ENCODE data around the gene CNIH2.
"Not testable (repeated sequence)": the region's sequence is repeated elsewhere in the genome, so short reads cannot be mapped to it uniquely, and the experiment has no call there.

CNIH2 gene

DNA sequence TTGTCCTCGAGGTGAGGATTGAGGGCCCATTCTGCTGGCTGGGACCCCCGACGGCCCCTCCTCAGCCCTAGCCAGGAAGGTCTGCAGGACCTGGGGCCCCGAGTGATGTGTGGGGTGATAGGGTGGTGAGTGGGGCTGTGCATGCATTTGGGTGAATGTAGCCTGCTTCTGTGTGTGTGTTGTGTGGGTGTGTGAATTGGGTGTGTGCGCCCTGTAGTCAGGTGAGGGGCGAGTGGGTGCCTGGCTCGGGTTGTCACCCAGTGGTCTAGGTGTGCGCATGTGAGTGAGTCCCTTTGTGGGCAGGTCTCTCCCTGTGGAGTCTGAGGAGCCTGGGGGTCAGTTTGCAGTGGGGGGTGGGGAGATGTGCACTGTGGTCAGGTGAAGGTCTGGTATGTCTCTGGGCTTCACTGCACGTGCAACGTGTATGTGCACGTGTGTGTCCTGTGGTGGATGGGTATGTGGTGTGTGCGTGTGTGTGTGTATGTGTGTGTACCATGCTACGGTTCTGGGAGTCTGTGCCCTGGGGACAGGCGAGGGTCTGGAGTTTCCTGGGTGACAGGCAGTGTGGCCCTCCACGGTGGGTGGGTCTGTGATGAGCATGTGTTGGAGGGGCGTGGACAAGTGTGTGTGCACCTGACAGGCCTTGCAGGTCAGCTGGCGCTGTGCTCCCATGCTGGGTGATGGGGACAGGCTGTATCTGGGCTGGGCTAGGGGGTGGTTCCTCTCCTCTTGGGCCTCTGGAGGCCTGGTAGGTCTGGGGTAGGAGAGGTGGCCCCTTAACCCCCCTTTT is 14.8 kb downstream of the CNIH2 start:
- no peak for DNase-seq

DNA sequence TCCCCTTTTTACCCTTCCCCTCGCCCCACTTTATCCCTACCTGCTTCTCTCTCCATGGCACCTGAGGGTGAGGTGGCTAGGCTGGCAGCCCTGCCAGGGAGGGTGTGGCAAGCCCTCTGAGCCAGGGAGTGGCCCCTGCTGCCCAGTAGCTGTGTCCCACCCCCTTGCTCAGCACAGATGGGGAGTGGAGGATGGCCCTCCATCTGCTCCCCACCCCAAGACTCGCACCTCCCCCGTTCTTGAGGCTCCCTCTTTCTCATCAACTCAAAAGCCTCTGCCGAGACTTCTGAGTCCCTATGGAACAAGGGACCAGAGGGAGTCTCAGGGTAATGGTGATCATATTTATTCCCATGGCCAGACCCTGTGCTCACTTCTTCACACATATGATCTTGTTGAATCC is 15.4 kb downstream of the CNIH2 start:
- DNase-seq, result no peak

DNA sequence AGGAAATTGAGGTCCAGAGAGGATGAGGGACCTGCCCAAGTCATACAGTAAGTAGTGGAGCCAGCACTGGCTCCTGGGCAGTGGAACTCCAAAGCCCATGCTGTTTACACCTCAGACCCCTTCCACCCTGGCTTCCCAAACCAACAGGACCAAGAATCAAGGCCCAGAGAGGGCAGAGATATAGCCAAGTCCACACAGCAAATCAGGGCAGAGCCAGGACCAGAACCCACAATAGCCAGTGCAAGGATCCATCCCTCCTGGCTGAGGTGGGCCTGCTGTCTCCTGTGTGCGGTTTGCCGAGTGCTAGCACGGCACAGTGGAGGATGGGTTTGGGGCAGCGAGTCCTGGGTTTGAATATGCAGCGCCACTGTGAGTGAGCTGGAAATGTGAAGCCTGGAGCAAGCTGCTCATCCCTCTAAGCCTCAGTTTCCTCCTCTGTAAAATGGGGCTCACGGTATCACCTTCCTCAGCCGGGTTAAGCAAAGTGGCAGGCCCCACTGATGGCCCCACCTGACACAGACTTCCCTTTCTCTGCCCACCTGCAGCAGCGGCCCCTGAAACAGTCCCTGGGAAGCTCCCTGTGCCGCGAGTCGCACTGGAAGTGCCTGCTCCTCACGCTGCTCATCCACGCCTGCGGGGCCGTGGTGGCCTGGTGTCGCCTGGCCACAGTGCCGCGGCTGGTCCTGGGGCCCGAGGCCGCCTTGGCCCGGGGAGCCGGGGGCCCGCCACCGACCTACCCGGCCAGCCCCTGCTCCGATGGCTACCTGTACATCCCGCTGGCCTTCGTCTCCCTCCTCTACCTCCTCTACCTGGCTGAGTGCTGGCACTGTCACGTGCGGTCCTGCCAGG is 16.0 kb downstream of the CNIH2 start:
- no peak for DNase-seq

DNA sequence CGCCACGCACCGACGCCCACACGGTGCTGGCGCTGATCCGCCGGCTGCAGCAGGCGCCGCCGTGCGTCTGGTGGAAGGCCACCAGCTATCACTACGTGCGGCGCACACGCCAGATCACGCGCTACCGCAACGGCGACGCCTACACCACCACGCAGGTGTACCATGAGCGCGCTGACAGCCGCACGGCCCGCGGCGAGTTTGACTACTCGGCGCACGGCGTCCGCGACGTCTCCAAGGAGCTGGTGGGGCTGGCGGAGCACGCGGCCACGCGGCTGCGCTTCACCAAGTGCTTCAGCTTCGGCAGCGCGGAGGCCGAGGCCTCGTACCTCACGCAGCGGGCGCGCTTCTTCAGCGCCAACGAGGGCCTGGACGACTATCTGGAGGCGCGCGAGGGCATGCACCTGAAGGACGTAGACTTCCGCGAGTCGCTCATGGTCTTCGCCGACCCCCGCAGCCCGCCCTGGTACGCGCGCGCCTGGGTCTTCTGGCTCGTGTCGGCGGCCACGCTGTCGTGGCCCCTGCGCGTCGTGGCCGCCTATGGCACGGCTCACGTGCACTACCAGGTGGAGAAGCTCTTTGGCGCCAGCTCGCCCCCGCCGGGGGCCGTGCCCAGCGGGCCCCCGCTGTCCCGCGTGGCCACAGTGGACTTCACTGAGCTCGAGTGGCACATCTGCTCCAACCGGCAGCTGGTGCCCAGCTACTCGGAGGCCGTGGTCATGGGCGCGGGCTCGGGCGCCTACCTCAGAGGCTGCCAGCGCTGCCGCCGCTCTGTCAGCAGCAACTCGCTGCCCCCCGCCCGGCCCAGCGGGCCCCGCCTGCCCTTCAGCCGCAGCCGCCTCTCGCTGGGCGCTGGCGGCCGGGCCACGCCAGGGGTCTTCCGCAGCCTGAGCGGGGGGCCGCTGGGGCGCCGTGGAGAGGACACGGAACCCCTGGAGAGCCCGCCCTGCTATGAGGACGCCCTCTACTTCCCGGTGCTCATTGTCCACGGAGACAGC is 16.9 kb downstream of the CNIH2 start:
- DNase-seq, result no peak

DNA sequence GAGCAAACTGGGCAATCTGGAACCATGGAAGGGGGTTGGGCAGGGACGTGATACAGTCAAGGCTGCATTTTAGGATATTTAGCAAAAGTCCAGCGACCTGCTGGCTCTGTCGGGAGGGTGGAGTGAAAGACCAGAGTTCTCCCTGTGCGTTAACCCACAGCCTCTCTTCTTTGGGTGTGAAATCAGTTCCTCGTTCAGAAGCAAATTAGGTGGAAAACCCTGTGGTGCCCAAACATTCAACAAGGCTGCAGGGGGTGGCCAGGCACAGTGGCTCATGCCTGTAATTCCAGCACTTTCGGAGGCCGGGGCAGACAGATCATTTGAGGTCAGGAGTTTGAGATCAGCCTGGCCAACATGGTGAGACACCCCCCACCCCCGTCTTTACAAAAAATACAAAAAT is 19.6 kb downstream of the CNIH2 start:
- no peak for DNase-seq

DNA sequence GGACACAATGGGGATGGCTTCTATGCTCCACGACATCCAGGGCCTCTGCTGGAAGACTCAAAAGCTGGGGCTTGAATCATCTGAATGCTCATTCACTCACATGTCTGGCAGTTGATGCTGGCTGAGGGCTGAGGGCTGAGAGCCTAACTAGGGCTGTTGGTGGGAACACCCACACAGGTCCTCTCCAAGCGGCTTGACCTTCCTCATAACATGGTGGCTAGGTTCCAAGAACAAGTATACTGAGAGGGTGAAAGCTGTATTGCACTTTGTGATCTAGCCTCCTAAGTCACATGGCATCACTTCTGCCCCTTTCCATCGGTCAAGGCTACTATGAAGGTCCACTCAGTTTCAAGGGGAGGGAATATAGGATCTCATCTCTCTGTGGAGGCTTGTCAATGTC is 21.2 kb downstream of the CNIH2 start:
- DNase-seq, result no peak

DNA sequence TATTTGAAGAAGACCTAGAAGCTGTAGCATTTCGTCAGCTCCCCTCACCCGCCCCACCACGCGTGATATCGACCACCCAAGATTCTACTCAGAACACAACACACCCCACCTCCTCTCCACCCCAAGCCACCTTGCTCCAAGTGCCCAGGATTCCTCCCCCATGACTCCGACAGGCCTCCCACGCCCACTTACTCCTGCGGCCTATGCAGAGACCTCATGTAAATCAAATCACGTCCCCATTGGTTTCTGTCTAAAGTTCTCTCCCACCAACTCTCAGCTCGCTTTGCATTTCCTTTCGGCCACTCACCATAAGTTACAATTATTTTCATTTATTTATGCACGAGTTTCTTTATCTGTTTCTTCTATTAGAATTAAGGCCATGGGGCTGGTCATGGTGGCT is 24.7 kb downstream of the CNIH2 start:
- no peak for DNase-seq

DNA sequence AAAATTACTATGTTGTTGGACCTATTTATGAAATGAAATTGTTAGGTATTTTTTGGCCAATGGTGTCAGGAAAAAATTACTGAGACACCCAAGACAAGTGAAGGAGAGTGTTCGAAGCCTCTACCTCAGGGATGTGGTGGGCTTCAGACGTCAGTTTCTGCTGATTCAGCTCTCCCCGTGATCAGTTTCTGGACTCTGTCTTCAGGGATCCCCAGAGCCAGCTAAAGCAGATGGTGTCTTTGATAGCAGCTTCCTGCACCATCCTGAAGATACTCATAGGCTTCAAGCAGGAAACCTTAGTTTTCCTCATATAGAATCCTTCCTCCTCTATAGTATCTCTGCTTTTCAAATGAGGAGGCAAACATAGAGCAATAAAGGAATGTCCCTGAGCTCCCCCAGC is 31.5 kb downstream of the CNIH2 start:
- no peak for DNase-seq

DNA sequence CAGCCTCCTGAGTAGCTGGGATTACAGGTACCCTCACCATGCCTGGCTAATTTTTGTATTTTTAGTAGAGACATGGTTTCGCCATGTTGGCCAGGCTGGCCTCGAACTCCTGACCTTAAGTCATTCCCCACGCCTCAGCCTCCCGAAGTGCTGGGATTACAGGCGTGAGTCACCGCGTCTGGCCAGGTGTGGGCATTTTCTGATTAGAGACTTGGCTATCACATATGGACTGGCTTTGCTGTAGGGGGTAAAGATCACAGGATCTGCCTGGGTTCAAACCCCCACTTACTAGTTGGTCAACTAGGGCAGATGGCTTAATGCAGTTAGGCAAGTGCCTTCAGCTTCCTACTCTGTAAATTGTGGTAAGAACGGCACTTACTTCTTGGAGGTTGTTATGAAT is 32.3 kb downstream of the CNIH2 start:
- DNase-seq, result no peak

DNA sequence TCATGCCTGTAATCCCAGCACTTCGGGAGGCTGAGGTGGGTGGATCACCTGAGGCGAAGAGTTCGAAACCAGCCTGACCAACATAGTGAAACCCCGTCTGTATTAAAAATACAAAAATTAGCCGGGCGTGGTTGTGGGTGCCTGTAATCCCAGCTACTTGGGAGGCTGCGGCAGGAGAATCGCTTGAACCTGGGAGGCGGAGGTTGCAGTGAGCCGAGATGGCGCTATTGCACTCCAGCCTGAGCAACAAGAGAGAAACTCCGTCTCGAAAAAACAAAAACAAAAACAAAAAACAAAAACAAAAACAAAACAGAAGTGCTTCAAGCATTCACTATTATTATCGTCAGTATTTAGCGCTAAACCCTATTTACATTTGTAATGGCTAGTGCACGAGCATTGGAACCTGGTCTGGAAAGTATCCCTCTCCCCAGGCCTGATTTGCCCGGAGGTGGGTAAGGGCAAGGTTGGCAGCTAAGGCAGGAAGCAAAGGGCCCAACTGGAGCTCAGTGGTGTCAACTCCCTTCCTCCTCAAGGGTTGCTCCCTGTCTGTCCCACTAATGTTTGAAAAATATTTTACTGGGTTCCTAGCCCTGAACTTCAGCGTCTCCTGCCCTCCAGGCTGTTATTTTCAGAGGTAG is 32.9 kb downstream of the CNIH2 start:
- not testable (repeated sequence) for DNase-seq

DNA sequence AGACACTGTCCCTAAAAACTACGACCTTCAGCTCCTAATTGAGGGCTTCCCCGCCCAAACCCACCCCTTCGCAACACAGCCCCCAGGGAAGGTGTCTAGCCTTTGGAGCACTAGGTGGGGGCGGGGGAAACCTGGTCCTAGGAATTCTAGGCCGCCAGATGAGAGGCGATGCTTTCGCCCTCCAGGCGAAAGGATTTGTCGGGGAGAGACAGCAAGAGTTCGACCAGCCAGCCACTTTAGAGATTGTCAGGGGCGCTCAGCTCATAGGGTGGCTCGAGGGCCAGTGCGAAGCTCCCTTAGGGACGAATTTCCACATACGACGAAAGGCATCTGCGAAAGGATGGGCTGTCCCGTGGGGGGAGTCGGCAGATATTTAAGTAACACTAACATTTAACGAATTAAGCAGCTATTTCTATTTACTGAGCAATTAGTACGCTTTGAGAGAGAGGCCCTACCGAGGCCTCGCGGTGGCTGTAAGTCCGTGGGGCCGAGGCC is 33.5 kb downstream of the CNIH2 start:
- DNase-seq, result no peak

DNA sequence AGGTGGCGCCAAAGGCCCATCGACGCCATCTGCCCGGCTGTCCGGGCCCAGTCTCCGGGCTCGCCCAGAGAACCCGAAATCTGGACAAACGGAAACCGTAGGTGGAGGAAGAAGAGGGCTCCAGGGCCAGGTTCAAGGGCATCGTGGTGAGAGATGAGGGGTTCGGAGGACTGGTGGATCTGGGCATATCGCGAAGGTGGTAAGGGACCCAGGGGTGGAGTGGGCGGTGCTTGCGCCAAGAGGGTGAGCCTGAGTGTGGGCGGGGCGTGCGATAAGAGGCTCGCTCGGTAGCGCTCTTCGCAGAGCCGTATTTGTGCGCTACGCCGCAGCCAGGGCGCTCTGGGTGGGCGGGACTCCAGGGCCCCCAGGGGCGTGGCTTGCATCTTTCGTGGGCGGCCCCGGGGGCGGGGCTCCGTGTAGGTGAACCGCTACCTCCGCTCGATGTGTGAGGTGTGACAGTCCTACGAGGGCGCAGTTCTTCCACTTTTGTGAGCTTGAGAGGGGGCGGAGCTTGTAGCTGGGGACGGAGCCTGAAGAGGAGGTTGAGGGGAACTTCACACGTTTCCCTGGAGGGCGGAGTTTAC is 34.1 kb downstream of the CNIH2 start:
- DNase-seq, result peak; percentile 92

DNA sequence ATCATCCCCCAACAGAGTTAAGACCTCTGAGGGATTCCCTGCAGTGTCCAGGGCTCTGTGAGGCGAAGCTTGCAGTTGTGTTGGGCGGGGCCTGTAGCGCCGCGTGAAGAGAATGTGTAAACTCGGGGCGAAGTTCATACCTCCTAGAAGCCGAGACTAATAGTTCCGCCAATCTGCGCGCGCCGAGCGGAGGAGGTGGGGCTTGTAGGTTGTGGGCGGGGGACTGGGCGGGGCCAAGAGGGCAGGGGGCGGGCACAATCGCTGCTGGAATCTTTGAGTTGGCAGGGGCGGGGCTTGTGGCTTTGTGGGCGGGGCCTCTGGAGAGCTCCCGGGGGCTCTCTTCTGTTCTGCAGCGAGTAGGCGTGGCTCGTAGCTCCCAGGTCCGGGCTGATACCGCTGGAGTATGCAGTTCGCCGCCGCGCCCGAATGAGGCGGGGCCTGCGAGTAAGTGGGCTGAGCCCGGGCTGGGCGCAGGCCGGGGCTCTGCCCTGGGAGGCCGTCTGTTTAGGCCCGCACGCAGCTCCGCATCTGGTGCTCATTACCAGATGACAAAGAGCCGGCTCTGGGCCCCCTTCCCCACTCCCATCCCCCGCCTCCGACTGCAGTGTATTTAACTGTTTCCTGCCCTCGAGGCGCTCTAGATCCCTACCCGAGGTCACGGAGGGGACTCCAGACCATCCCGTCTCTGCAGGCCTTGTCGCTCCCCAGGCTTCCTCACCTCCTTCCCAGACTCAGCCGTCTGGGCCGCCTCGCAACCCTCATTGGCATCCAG is 34.8 kb downstream of the CNIH2 start:
- DNase-seq, result peak; percentile 100

DNA sequence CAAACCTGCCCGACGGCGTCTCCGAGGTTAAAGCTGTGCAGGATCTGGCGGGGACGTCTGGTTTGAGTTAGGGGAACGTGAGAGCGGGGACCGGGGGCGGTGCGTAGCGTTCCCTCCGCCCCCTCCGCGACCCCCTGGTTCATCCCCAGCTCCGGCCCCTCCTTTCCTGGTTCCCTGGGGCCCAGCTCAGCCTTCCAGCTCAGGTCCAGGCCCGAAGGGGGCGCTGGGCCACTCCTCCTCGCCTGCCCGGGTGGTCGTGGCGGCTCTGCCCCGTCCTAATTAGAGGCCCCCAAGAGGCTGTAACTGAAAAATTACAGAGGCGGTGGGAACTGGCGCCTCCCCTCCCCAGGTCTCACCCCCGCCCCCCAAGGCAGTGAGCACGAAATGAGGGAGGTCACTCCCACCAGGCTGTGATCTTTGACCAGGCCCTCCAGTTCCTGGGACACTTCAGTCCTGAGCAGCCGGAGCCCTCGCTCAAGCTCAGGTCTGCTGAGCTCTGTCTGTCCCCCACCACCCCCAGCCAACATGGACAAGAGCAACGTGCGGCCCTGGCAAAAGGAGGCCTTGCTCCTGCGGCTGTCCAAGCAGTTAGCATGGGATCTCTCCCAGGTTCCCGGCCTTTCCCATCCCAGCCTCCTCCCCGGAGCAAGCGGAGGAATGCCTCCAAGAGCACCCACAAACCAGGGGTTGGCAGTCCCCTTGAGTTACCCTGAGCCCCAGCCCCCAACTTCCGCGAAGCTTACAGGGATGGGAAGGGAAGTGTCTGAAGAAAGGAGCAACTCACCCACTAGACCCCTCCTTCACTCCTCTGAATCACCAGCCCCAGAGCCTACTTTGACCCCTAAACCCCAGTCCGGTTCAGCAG is 35.6 kb downstream of the CNIH2 start:
- DNase-seq, result no peak

DNA sequence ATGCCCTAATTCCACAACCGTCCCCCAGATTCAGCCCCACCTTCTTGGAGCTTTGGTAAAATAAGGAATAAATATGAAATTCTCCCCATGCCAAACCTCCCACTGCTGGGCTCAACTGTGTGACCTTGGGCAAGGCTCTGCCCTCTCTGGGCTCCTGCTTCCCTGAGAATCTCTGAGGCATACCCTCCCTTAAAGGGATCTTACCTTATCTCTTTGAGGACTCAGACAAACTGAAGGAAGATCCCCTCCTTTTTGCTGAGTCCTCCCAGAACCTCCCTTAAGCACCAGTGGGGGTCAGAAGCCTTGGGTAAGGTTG is 36.2 kb downstream of the CNIH2 start:
- DNase-seq, result no peak

DNA sequence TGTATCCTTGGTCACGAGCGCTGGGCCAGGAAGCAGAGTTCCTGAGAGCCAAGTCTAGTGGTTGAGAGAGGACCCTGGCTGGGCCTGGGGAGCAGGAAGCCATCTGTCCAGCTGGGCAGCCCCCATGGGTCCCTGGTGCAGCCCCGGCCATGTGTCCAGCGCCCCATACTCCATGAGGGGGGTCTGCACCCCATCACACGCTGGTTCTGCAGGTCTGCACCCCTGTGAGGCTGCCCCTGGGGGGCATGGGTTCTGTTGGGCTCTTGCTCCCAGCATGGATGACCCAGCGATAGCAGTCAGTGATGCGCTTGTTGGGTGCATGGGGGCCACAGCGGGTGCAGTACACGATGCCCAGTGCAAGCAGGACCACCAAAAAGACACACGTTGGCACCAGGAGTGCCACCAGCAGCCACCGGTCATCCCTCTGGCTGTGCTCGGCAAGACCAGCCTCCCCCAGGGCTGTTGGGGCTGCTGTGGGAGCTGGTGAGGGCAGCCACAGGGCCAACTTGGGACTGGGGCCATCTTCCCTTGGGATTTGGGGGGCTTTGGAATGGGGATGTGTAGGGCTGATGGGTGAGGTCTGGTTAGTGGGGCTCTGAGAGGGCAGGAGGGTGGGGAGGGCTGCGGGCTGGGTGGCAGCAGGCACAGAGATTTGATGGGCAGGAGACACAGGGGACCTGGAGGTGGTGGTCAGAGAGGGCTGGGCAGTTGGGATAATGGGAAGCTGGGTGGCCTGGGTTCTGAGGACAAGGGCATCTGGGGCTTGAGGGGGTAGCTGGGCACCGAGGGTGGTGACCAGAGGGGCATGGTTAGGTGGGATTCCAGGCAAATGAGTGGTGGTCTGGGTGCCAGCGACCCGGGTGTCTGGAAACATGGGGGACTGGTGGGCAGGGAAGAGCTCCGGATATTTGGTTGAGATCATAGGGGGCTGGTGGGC is 36.9 kb downstream of the CNIH2 start:
- no peak for DNase-seq

DNA sequence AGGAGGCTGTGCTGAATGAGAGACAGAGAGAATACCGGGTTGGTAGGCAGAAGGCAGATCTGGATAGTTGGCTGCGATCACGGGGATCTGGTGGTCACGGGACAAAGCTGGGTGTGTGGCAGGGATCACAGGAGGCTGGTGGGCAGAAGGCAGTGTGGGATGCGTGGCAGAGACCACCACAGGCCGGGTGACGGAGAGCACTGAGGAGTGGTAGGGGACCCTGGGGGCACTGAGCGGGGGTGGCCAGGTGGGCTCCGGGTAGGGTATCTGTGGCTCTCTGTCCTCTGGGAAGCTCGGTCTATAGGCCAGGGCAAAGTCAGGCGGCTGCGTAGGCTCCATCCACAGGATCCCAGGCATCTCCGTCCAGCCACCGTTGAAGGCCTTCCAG is 37.5 kb downstream of the CNIH2 start:
- no peak for DNase-seq

DNA sequence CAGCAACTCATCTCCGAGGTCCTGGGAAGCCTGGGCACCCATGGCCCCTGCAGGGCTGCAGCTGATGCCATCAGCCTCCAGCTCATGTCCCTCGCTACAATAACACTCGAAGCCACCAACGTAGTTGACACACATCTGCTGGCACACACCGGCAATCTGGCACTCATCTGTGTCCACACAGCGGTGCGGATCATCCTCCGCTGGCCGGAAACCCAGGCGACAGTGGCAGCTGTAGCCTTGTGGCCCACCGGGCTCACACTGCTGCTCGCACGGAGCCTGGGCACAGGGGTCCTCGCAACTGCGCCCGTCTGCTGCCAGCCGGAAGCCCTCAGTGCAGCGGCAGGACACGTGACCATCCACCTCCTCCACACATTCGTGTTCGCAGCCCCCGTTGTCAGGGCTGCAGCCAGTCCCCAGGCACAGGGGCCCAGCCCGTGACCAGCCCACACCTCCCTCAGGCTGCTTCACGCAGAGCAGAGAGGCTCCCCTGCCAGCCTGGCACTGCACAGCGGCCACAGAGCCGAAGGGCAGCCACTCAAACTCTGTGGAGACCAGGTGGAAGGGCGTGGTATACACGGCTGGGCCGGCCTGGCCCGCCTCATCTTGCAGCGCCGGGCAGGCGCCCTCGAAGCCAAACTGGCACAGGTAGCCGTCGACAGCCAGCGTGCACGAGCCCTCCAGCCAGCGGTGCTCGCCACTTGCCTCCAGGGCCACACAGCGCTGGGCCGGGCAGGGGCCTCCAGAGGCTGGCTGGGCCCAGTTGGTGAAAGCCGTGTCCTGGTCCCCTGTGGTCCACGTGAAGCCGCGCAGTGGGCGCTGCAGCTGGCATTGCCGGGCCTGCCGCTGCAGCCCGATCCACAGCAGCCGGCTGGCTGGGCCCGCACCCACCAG is 38.2 kb downstream of the CNIH2 start:
- DNase-seq, result no peak
